ENCODE data around the gene PCDHGC5.

- TF ChIP-seq RFX5 (IDR thresholded peaks at IDR 0.05; ENCODE audit: borderline replicate concordance, low read depth, low read length) (no peak), E2F6 (IDR thresholded peaks at IDR 0.05) (no peak), CTCF (IDR thresholded peaks at IDR 0.05; ENCODE audit: control extremely low read depth in 1 of 3, insufficient read depth in 1 of 3, low read depth in 1 of 3, low read length in 3 of 3) (no peak), ZNF274 (IDR thresholded peaks at IDR 0.05; ENCODE audit: borderline replicate concordance, extremely low read depth, low read length) (no peak)
Measured at GRCh38 chr5:141532726-141533125, 43.8 kb downstream of the PCDHGC5 start.

Data from H1 (cell line).